ENCODE results near the gene B4GALT2.

The B4GALT2 gene

GRCh38 chr1:43978551-43979260, at the start of gene B4GALT2:
B4GALT2 (plus strand) TSS chr1:43979210; CDS start chr1:43981161, 1,951 bp downstream.
- DNase-seq (ENCODE audit: low read depth), result no peak

- DNase-seq (ENCODE audit: low read depth), result no peak
Observed at GRCh38 chr1:43930168-43930948, 48.7 kb upstream of the B4GALT2 start.

GRCh38 chr1:43930949-43931275, 48.1 kb upstream of the B4GALT2 start:
- no peak for DNase-seq (ENCODE audit: low read depth)

- DNase-seq (ENCODE audit: low read depth), result no peak
Observed at GRCh38 chr1:43931711-43932660, 47.0 kb upstream of the B4GALT2 start.

- no peak for DNase-seq (ENCODE audit: low read depth)
Observed at GRCh38 chr1:43932786-43933385, 46.1 kb upstream of the B4GALT2 start.

GRCh38 chr1:43933386-43934100, 45.5 kb upstream of the B4GALT2 start, which contains the start of gene ARTN:
ARTN (plus strand) TSS chr1:43933801; CDS start chr1:43935657, 1,856 bp downstream.
- no peak for DNase-seq (ENCODE audit: low read depth)

- peak; percentile 20 for DNase-seq (ENCODE audit: low read depth)
Observed at GRCh38 chr1:43934101-43934985, 44.7 kb upstream of the B4GALT2 start.

- no peak for DNase-seq (ENCODE audit: low read depth)
Observed at GRCh38 chr1:43934986-43935324, 44.1 kb upstream of the B4GALT2 start.

- no peak for DNase-seq (ENCODE audit: low read depth)
Observed at GRCh38 chr1:43935711-43936427, 43.1 kb upstream of the B4GALT2 start.

- no peak for DNase-seq (ENCODE audit: low read depth)
Observed at GRCh38 chr1:43936431-43937151, 42.4 kb upstream of the B4GALT2 start.

GRCh38 chr1:43937179-43937865, 41.7 kb upstream of the B4GALT2 start:
- no peak for DNase-seq (ENCODE audit: low read depth)

- DNase-seq (ENCODE audit: low read depth), result no peak
Observed at GRCh38 chr1:43938383-43938782, 40.6 kb upstream of the B4GALT2 start.

- DNase-seq (ENCODE audit: low read depth), result no peak
Observed at GRCh38 chr1:43938892-43939587, 40.0 kb upstream of the B4GALT2 start.

- DNase-seq (ENCODE audit: low read depth), result no peak
Observed at GRCh38 chr1:43942411-43942810, 36.6 kb upstream of the B4GALT2 start.

- DNase-seq (ENCODE audit: low read depth), result no peak
Observed at GRCh38 chr1:43944860-43945259, 34.1 kb upstream of the B4GALT2 start.

GRCh38 chr1:43945674-43946235, 33.3 kb upstream of the B4GALT2 start:
- DNase-seq (ENCODE audit: low read depth), result no peak
